Mesenchymal stem cell (in vitro differentiated cells and primary cell): ENCODE measurements around the gene OR2M5.

ENCODE experiments used
- DNase-seq: peaks from one replicate; pipeline ENCODE4 v3.0.0-alpha.2; 2013
- H2AFZ ChIP-seq: one replicate; pipeline ENCODE4 v1.6.1; 2013; ENCODE audit warnings: low read depth, mild to moderate bottlenecking, control low read depth, inconsistent platforms, low read length, moderate library complexity
- H2AK5ac ChIP-seq: 2 replicates; pipeline ENCODE4 v1.6.1; 2013; ENCODE audit warnings: low read length, moderate library complexity, mild to moderate bottlenecking, inconsistent platforms; ENCODE audit not compliant: severe bottlenecking
- H2BK120ac ChIP-seq: one replicate; pipeline ENCODE4 v1.6.1; 2013; ENCODE audit warnings: low read depth, mild to moderate bottlenecking, inconsistent platforms, low read length, moderate library complexity
- H2BK12ac ChIP-seq, 2 experiments: one replicate each; pipeline ENCODE4 v1.6.1; 2013; ENCODE audit warnings: inconsistent platforms in 2 of 2, low read length in 2 of 2, mild to moderate bottlenecking in 2 of 2, moderate library complexity in 2 of 2, control low read depth in 1 of 2
- H2BK15ac ChIP-seq: one replicate; pipeline ENCODE4 v1.6.1; 2013; ENCODE audit warnings: mild to moderate bottlenecking, low read depth, inconsistent platforms; ENCODE audit not compliant: poor library complexity, severe bottlenecking
- H2BK5ac ChIP-seq: 2 replicates; pipeline ENCODE4 v1.6.1; 2013; ENCODE audit warnings: low read depth, mild to moderate bottlenecking, low read length, control low read depth, inconsistent platforms; ENCODE audit not compliant: poor library complexity, severe bottlenecking
- H3K14ac ChIP-seq, 2 experiments: one replicate each; pipeline ENCODE4 v1.6.1; 2013; ENCODE audit warnings: inconsistent platforms in 2 of 2, low read length in 2 of 2, control low read depth in 1 of 2, mild to moderate bottlenecking in 1 of 2, moderate library complexity in 1 of 2
- H3K18ac ChIP-seq, 2 experiments: one replicate each; pipeline ENCODE4 v1.6.1; 2013; ENCODE audit warnings: inconsistent platforms in 2 of 2, low read length in 2 of 2, control low read depth in 1 of 2, low read depth in 1 of 2, mild to moderate bottlenecking in 1 of 2
- H3K23ac ChIP-seq, 2 experiments: one replicate each; pipeline ENCODE4 v1.6.1; 2013; ENCODE audit warnings: inconsistent platforms in 2 of 2, low read length in 2 of 2, mild to moderate bottlenecking in 2 of 2, moderate library complexity in 2 of 2, control low read depth in 1 of 2
- H3K27ac ChIP-seq: 2 replicates; pipeline ENCODE4 v1.5.1; 2013; ENCODE audit warnings: mild to moderate bottlenecking, moderate library complexity, low read length, control low read depth, inconsistent platforms; ENCODE audit not compliant: poor library complexity, severe bottlenecking
- H3K27me3 ChIP-seq, 2 experiments: 2 replicates each; pipeline versions ENCODE4 v1.6.1 to v1.7.0; 2013; ENCODE audit warnings: low read length in 2 of 2, mild to moderate bottlenecking in 2 of 2, moderate library complexity in 2 of 2, control low read depth in 1 of 2, inconsistent platforms in 1 of 2; ENCODE audit not compliant: control insufficient read depth in 1 of 2, insufficient read depth in 1 of 2
- H3K36me3 ChIP-seq, 2 experiments: 2 replicates each; pipeline versions ENCODE4 v1.6.1 to v1.7.0; 2013; ENCODE audit warnings: low read length in 2 of 2, control low read depth in 1 of 2, inconsistent platforms in 1 of 2, low read depth in 1 of 2, mild to moderate bottlenecking in 1 of 2; ENCODE audit not compliant: insufficient read depth in 2 of 2, control insufficient read depth in 1 of 2
- H3K4ac ChIP-seq, 2 experiments: one replicate each; pipeline ENCODE4 v1.6.1; 2013; ENCODE audit warnings: inconsistent platforms in 2 of 2, low read length in 2 of 2, mild to moderate bottlenecking in 2 of 2, moderate library complexity in 2 of 2, control low read depth in 1 of 2, low read depth in 1 of 2
- H3K4me1 ChIP-seq: 2 replicates; pipeline ENCODE4 v1.6.1; 2013; ENCODE audit warnings: low read depth, low read length, control low read depth; ENCODE audit not compliant: control insufficient read depth, insufficient read depth
- H3K4me2 ChIP-seq: 2 replicates; pipeline ENCODE4 v1.6.1; 2013; ENCODE audit warnings: low read length, mild to moderate bottlenecking, inconsistent platforms; ENCODE audit not compliant: poor library complexity, severe bottlenecking
- H3K4me3 ChIP-seq, 2 experiments: 2 replicates each; pipeline versions ENCODE4 v1.5.1 to v1.7.0; 2013; ENCODE audit warnings: low read length in 2 of 2, mild to moderate bottlenecking in 2 of 2, control low read depth in 1 of 2, low read depth in 1 of 2; ENCODE audit not compliant: insufficient read depth in 1 of 2
- H3K79me1 ChIP-seq: replicated peaks from 2 replicates; pipeline ENCODE4 v1.6.1; 2013; ENCODE audit warnings: mild to moderate bottlenecking, control low read depth, low read length, inconsistent platforms; ENCODE audit not compliant: poor library complexity, severe bottlenecking
- H3K9ac ChIP-seq: 2 replicates; pipeline ENCODE4 v1.7.0; 2013; ENCODE audit warnings: mild to moderate bottlenecking, low read length, moderate library complexity
- H3K9me3 ChIP-seq: 2 replicates; pipeline ENCODE4 v1.7.0; 2013; ENCODE audit warnings: mild to moderate bottlenecking, low read length; ENCODE audit not compliant: control insufficient read depth
- H4K8ac ChIP-seq: one replicate; pipeline ENCODE4 v1.6.1; 2013; ENCODE audit warnings: inconsistent platforms, mild to moderate bottlenecking, low read length, moderate library complexity
- H4K91ac ChIP-seq: one replicate; pipeline ENCODE4 v1.6.1; 2013; ENCODE audit warnings: mild to moderate bottlenecking, low read length, inconsistent platforms
- WGBS: methylation state at CpG from one replicate; pipeline ENCODE4 v1.1.7; 2013; ENCODE audit warnings: mixed read lengths; 5-methylcytosine and 5-hydroxymethylcytosine counted together

OR2M5 gene

GRCh38 chr1:248187363-248187762 is 42.4 kb downstream of the OR2M5 start:
- no peak overlapping the region for H3K27ac ChIP-seq
- H3K18ac ChIP-seq = no peak overlapping the region
- H2BK12ac ChIP-seq = no peak overlapping the region
- peaks cover 17% of the 10 kb centered on the region for H3K9me3 ChIP-seq
- H3K23ac ChIP-seq = no peak overlapping the region
- H3K4me3 ChIP-seq = no peak overlapping the region
- H2BK120ac ChIP-seq = no peak overlapping the region
- H2AFZ ChIP-seq = no peak overlapping the region
- H3K9ac ChIP-seq = no peak overlapping the region
- no peak overlapping the region for H4K91ac ChIP-seq
- H2BK5ac ChIP-seq = no peak overlapping the region
- no peak overlapping the region for H3K4ac ChIP-seq
- no peak for DNase-seq
- H3K4me2 ChIP-seq = no peak overlapping the region
- no peak overlapping the region for H2BK15ac ChIP-seq
- H2AK5ac ChIP-seq = no peak overlapping the region
- no peak overlapping the region for H3K14ac ChIP-seq
- H3K36me3 ChIP-seq = no peaks in the 10 kb centered on the region
- H3K79me1 ChIP-seq = no peaks in the 10 kb centered on the region
- no peak overlapping the region for H4K8ac ChIP-seq
- H3K27me3 ChIP-seq = no peaks in the 10 kb centered on the region
- no peaks in the 10 kb centered on the region for H3K4me1 ChIP-seq
- WGBS = 52% methylated on average over 3 of the region's 3 CpGs

- WGBS = 83% methylated on average over 10 of the region's 11 CpGs
- Histone ChIP-seq H2AFZ (no peak overlapping the region), H2AK5ac (no peak overlapping the region), H3K79me1 (no peaks in the 10 kb centered on the region), H3K4me1 (no peaks in the 10 kb centered on the region), H2BK5ac (no peak overlapping the region), H3K27me3 (no peaks in the 10 kb centered on the region), H3K23ac (no peak overlapping the region), H2BK15ac (no peak overlapping the region), H3K36me3 (no peaks in the 10 kb centered on the region), H4K8ac (no peak overlapping the region), H3K9ac (no peak overlapping the region), H3K14ac (no peak overlapping the region), H3K4me2 (no peak overlapping the region), H4K91ac (no peak overlapping the region), H3K18ac (no peak overlapping the region), H2BK12ac (no peak overlapping the region), H3K4me3 (no peak overlapping the region), H2BK120ac (no peak overlapping the region), H3K9me3 (peaks cover 17% of the 10 kb centered on the region), H3K27ac (no peak overlapping the region), H3K4ac (no peak overlapping the region)
- DNase-seq = no peak
Observed at GRCh38 chr1:248189026-248189425, 44.1 kb downstream of the OR2M5 start.

GRCh38 chr1:248194117-248194516 is 49.2 kb downstream of the OR2M5 start:
- H3K79me1 ChIP-seq = no peaks in the 10 kb centered on the region
- no peak overlapping the region for H2AK5ac ChIP-seq
- no peak overlapping the region for H2BK5ac ChIP-seq
- no peak overlapping the region for H3K4ac ChIP-seq
- H3K4me3 ChIP-seq = no peak overlapping the region
- H3K27me3 ChIP-seq = no peaks in the 10 kb centered on the region
- H3K36me3 ChIP-seq = no peaks in the 10 kb centered on the region
- H3K18ac ChIP-seq = no peak overlapping the region
- H4K8ac ChIP-seq = no peak overlapping the region
- H3K4me2 ChIP-seq = no peak overlapping the region
- H2BK12ac ChIP-seq = no peak overlapping the region
- H3K9ac ChIP-seq = no peak overlapping the region
- 20% methylated on average over 1 of the region's 1 CpG for WGBS
- DNase-seq = no peak
- H2AFZ ChIP-seq = no peak overlapping the region
- no peak overlapping the region for H2BK120ac ChIP-seq
- H3K14ac ChIP-seq = no peak overlapping the region
- H3K9me3 ChIP-seq = peaks cover 29% of the 10 kb centered on the region
- no peak overlapping the region for H3K27ac ChIP-seq
- H3K23ac ChIP-seq = no peak overlapping the region
- H4K91ac ChIP-seq = no peak overlapping the region
- H2BK15ac ChIP-seq = no peak overlapping the region
- H3K4me1 ChIP-seq = no peaks in the 10 kb centered on the region
